ENCODE measurements around the gene ORC2.

ORC2 gene

DNA sequence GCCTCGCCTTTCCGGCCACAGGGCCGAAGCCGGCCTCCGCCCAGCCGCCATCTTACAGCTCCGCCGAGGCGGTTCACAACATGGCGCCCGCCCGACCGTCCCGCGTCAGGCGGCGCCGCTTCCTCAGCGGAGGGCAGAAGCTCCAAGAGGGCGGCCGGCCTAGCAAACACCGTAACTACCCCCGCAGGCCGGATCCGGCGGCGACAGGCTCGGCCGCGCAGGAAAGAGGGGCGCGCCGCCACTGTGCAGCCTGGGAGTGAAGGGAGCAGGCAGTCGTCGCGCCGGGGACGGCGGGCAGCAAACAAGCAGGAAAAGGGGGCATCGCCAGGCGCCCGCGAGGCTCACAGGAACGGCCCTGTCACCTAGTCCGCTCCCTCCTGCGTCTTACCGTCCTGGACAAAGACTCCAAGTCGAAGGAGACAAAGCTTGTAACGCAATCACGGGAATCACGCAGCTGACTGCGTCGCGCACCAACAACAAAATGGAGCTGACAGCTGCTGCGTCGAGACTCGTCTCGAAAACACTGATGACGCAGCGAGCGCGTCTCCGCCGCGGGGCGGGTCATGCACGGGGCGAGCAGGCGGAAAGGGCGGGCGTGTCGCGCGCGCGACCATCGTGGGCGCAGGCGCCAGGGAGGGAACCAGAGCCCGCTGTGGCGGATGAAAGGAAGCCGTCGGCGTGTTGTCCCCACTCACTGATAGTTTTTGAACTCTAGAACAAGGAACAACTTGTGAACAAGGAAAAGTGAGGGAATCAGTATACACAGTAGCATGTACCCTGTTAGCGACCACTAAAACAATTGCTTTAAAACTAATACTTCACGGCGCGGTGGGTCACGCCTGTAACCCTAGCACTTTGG is 99.1 kb downstream of the ORC2 start, which contains the start of gene CLK1:
CLK1 (minus strand) TSS at position 483 of the 859 bp plus-strand sequence. CDS start 2,796 bp downstream, outside the sequence.
- TF ChIP-seq TAF1 (IDR thresholded peaks at IDR 0.05; ENCODE audit: borderline replicate concordance, insufficient read depth, low read length) (peak; percentile 57; the same call in 1 of the 2 replicates), FOXP2 (optimal IDR thresholded peaks at IDR 0.05; ENCODE audit: borderline replicate concordance, extremely low read depth, extremely low read length, insufficient read depth) (peak; percentile 92), SIN3A (IDR thresholded peaks at IDR 0.05; ENCODE audit: borderline replicate concordance, insufficient read depth, low read length) (peak; percentile 96), POLR2AphosphoS5 (IDR thresholded peaks at IDR 0.05; ENCODE audit: low read depth, low read length) (peak; percentile 96)
- TF ChIP-seq, protein P1, sequence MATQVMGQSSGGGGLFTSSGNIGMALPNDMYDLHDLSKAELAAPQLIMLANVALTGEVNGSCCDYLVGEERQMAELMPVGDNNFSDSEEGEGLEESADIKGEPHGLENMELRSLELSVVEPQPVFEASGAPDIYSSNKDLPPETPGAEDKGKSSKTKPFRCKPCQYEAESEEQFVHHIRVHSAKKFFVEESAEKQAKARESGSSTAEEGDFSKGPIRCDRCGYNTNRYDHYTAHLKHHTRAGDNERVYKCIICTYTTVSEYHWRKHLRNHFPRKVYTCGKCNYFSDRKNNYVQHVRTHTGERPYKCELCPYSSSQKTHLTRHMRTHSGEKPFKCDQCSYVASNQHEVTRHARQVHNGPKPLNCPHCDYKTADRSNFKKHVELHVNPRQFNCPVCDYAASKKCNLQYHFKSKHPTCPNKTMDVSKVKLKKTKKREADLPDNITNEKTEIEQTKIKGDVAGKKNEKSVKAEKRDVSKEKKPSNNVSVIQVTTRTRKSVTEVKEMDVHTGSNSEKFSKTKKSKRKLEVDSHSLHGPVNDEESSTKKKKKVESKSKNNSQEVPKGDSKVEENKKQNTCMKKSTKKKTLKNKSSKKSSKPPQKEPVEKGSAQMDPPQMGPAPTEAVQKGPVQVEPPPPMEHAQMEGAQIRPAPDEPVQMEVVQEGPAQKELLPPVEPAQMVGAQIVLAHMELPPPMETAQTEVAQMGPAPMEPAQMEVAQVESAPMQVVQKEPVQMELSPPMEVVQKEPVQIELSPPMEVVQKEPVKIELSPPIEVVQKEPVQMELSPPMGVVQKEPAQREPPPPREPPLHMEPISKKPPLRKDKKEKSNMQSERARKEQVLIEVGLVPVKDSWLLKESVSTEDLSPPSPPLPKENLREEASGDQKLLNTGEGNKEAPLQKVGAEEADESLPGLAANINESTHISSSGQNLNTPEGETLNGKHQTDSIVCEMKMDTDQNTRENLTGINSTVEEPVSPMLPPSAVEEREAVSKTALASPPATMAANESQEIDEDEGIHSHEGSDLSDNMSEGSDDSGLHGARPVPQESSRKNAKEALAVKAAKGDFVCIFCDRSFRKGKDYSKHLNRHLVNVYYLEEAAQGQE (IDR thresholded peaks at IDR 0.05; ENCODE audit: insufficient read depth in 1 of 2, low read depth in 2 of 2, low read length in 2 of 2): no peak

DNA sequence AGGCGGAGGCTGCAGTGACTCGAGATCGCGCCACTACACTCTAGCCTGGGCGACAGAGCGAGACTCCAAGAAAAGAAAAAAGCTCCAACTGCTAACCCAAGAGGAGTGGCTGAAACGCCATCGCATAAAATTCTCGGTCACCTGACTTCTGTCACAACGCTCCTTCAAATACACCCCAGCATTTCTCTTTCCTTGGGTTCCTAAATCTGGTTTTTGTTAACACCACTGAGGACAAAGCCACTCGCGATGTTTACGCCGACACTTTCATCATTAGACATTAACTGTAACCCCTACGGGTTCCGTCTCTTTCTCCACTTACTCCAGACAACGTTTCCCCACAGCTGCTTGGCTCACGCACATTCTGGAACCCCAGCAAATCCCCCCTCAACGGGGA is 99.7 kb downstream of the ORC2 start:
- no peak for TF ChIP-seq SIN3A (IDR thresholded peaks at IDR 0.05; ENCODE audit: borderline replicate concordance, insufficient read depth, low read length)
- TF ChIP-seq POLR2AphosphoS5 (IDR thresholded peaks at IDR 0.05; ENCODE audit: low read depth, low read length): no peak
- TF ChIP-seq, protein P1 (IDR thresholded peaks at IDR 0.05; ENCODE audit: insufficient read depth in 1 of 2, low read depth in 2 of 2, low read length in 2 of 2): no peak
- no peak for TF ChIP-seq FOXP2 (optimal IDR thresholded peaks at IDR 0.05; ENCODE audit: borderline replicate concordance, extremely low read depth, extremely low read length, insufficient read depth)
- TF ChIP-seq TAF1 (IDR thresholded peaks at IDR 0.05; ENCODE audit: borderline replicate concordance, insufficient read depth, low read length): no peak

DNA sequence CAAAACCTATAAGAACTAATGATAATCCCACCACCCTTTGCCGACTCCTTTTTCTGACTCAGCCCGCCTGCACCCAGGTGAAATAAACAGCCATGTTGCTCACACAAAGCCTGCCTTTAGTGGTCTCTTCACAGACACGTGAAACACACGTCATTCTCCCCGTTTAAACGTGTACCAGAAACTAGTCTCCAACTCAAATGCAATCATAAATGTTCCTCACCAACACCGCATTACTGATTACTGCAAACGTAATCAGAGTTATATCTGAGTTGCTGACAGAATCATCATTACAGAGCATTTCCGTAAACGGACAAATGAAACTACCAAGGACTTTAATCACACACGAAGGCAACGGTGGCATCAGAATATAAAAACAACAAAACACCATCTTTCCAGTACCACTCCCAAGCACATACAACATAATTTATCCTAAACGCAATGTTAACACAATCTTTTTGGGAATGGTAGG is 100.9 kb downstream of the ORC2 start:
- TF ChIP-seq POLR2AphosphoS5 (IDR thresholded peaks at IDR 0.05; ENCODE audit: low read depth, low read length) (no peak), FOXP2 (optimal IDR thresholded peaks at IDR 0.05; ENCODE audit: borderline replicate concordance, extremely low read depth, extremely low read length, insufficient read depth) (no peak), TAF1 (IDR thresholded peaks at IDR 0.05; ENCODE audit: borderline replicate concordance, insufficient read depth, low read length) (no peak), SIN3A (IDR thresholded peaks at IDR 0.05; ENCODE audit: borderline replicate concordance, insufficient read depth, low read length) (no peak)
- TF ChIP-seq, protein P1 (IDR thresholded peaks at IDR 0.05; ENCODE audit: insufficient read depth in 1 of 2, low read depth in 2 of 2, low read length in 2 of 2): no peak

DNA sequence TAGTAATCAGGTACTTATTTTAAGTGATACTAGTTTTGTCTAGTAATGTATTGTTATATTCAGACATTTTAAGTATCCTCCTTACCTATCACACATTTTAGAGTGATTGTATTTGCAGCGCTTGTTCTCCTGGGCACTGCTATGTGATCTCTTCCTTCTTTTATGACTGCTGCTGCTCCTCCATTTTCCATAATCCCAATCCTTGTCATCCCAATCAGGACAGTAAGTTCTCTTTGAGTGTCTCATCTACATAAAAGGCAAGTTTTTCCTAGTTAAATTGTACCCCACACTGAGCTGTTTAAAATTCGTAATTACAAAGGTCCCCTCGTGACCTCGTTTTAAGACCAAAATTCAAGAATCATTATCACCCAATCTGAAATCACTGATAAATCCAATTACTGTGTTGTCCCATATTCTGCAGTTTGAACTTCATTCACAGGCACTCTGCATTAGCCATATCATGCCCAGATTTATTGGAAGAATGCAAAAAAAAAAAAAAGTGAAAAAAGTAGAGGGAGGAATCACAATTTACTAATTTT is 101.8 kb downstream of the ORC2 start:
- TF ChIP-seq, protein P1 (IDR thresholded peaks at IDR 0.05; ENCODE audit: insufficient read depth in 1 of 2, low read depth in 2 of 2, low read length in 2 of 2): no peak
- TF ChIP-seq FOXP2 (optimal IDR thresholded peaks at IDR 0.05; ENCODE audit: borderline replicate concordance, extremely low read depth, extremely low read length, insufficient read depth) (no peak), SIN3A (IDR thresholded peaks at IDR 0.05; ENCODE audit: borderline replicate concordance, insufficient read depth, low read length) (no peak), POLR2AphosphoS5 (IDR thresholded peaks at IDR 0.05; ENCODE audit: low read depth, low read length) (no peak), TAF1 (IDR thresholded peaks at IDR 0.05; ENCODE audit: borderline replicate concordance, insufficient read depth, low read length) (no peak)

Data from PFSK-1 (cell line).